Ectodermal cell (in vitro differentiated cells): ENCODE measurements around the gene CDK5RAP2.

ENCODE experiments used
- H3K27ac ChIP-seq: 2 replicates; pipeline ENCODE4 v1.7.0; 2013; ENCODE audit warnings: mild to moderate bottlenecking, low read depth, low read length; ENCODE audit not compliant: insufficient read depth, poor library complexity, severe bottlenecking
- H3K27me3 ChIP-seq: 2 replicates; pipeline ENCODE4 v1.7.0; 2013; ENCODE audit warnings: mild to moderate bottlenecking, low read length; ENCODE audit not compliant: insufficient read depth, control insufficient read depth, poor library complexity, severe bottlenecking
- H3K36me3 ChIP-seq: one replicate; pipeline ENCODE4 v1.7.0; 2013; ENCODE audit warnings: low read length; ENCODE audit not compliant: control insufficient read depth, insufficient read depth
- H3K4me1 ChIP-seq: one replicate; pipeline ENCODE4 v1.7.0; 2013; ENCODE audit warnings: low read length; ENCODE audit not compliant: control insufficient read depth, insufficient read depth
- H3K4me3 ChIP-seq: 2 replicates; pipeline ENCODE4 v1.7.0; 2013; ENCODE audit warnings: low read depth, low read length, control low read depth; ENCODE audit not compliant: insufficient read depth
- H3K9me3 ChIP-seq: 2 replicates; pipeline ENCODE4 v1.7.0; 2013; ENCODE audit warnings: mild to moderate bottlenecking, low read length, moderate library complexity; ENCODE audit not compliant: control insufficient read depth
- WGBS, 2 experiments: methylation state at CpG; one replicate each; pipeline ENCODE4 v1.1.7; 2013; ENCODE audit warnings: missing lambda C conversion rate in 2 of 2; 5-methylcytosine and 5-hydroxymethylcytosine counted together

Gene CDK5RAP2

DNA sequence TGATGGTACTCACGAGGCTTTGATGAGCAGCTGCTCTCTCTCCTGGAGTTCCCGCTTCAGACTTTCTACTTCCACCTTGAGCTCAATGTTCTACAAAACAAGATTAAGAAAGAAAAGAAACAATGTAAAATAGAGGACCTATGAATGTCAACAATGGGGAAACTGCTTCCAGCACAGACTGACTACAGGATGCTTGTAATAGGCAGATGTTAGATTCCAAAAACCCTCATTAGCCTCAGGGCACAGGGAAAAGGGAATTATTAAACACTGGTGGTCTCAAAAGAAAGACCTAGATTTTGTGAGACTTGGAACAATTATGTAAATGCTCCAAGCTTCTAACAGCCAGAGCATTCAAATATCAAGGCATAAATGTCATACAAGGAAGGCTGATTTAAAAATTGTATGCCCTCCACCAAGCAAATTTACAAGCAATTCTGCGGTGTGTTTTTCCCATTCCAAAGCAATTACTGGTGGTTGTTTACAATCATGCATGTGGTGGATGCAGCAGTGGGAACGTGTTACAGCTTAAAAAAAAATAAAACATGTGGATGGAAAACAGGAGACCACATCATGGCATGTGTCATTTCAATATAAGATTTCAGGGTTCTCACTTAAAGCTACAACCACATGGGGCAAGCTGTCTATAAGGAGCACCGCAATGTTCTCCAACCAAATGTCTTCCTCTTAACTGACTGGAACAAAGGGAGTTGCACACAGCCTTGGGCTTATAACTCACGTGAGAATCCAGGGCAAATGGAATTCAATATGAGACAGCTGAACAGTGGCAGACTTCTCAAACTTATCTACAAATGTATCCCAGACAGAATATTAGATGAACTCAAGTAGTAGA is 34.0 kb downstream of the CDK5RAP2 start:
- H3K27me3 ChIP-seq: no peaks in the 10 kb centered on the region
- H3K27ac ChIP-seq: no peak overlapping the region
- H3K4me1 ChIP-seq: no peaks in the 10 kb centered on the region
- no peaks in the 10 kb centered on the region for H3K9me3 ChIP-seq
- 96 to 97% methylated on average over 5 to 6 of the region's 6 CpGs for WGBS, 2 experiments
- peaks cover 20% of the 10 kb centered on the region for H3K36me3 ChIP-seq
- no peak overlapping the region for H3K4me3 ChIP-seq

DNA sequence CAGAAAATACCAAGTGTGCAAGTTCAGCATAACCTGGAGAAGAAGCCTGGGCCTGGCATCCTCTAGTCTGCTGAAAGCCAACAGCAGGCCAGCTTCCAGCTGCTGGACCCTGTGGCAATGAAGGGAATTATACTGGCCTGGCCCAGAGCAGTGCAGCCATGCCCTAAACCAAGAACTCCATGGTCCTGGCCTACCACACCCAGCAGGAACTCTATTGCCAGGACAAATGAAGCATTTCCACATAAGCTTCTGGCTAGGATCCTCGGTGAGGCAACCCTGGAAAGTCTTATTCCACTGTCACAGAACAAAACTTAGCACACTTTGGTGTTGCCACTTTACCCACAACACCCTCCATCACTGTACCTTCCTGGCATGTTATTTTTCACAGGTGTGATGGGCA is 35.5 kb downstream of the CDK5RAP2 start:
- Histone ChIP-seq H3K4me1 (no peaks in the 10 kb centered on the region), H3K4me3 (no peak overlapping the region), H3K36me3 (peaks cover 22% of the 10 kb centered on the region), H3K27me3 (no peaks in the 10 kb centered on the region), H3K27ac (no peak overlapping the region), H3K9me3 (no peaks in the 10 kb centered on the region)
- WGBS, 2 experiments: 92 to 100% methylated on average over 1 of the region's 1 CpG

GRCh38 chr9:120542701-120543490 is 37.1 kb downstream of the CDK5RAP2 start:
- peaks cover 32% of the 10 kb centered on the region for H3K36me3 ChIP-seq
- H3K4me1 ChIP-seq: no peaks in the 10 kb centered on the region
- WGBS, 2 experiments: 96% methylated on average over 7 of the region's 7 CpGs
- H3K27ac ChIP-seq: no peak overlapping the region
- H3K9me3 ChIP-seq: no peaks in the 10 kb centered on the region
- H3K27me3 ChIP-seq: no peaks in the 10 kb centered on the region
- H3K4me3 ChIP-seq: no peak overlapping the region

GRCh38 chr9:120541921-120542320 is 38.0 kb downstream of the CDK5RAP2 start:
- no peaks in the 10 kb centered on the region for H3K27me3 ChIP-seq
- H3K4me3 ChIP-seq: no peak overlapping the region
- H3K36me3 ChIP-seq: peaks cover 28% of the 10 kb centered on the region
- H3K27ac ChIP-seq: no peak overlapping the region
- H3K9me3 ChIP-seq: no peaks in the 10 kb centered on the region
- H3K4me1 ChIP-seq: no peaks in the 10 kb centered on the region
- WGBS, 2 experiments: 81 to 92% methylated on average over 1 of the region's 2 CpGs

- Histone ChIP-seq H3K4me1 (no peaks in the 10 kb centered on the region), H3K4me3 (no peak overlapping the region), H3K9me3 (no peaks in the 10 kb centered on the region), H3K27me3 (no peaks in the 10 kb centered on the region), H3K27ac (no peak overlapping the region), H3K36me3 (peaks cover 35% of the 10 kb centered on the region)
- 95 to 98% methylated on average over 9 of the region's 9 CpGs for WGBS, 2 experiments
Measured at GRCh38 chr9:120539951-120540350, 40.0 kb downstream of the CDK5RAP2 start.

DNA sequence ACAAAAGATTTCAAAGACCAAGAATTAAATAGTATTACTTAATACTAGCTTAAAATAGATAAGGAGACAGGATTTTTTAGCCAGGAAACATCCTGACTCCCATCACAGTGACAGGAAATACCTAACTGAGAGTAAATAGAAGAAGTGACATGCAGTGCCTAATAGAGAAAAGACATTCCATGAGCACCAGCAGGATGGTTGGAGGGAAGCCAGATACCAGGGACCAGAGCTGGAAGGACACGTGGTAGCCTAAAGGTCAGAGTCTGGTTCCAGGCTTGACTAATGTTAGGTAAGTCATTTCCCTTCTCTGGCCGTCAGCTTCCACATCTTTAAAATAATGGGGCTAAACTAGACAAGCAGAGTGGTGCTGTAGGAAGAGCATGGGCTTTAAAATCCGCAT is 41.6 kb downstream of the CDK5RAP2 start:
- Histone ChIP-seq H3K36me3 (peaks cover 34% of the 10 kb centered on the region), H3K27ac (no peak overlapping the region), H3K4me3 (no peak overlapping the region), H3K4me1 (no peaks in the 10 kb centered on the region), H3K9me3 (no peaks in the 10 kb centered on the region), H3K27me3 (no peaks in the 10 kb centered on the region)
- WGBS, 2 experiments: 96 to 99% methylated on average over 3 of the region's 3 CpGs

GRCh38 chr9:120536949-120537640 is 42.9 kb downstream of the CDK5RAP2 start:
- no peak overlapping the region for H3K27ac ChIP-seq
- H3K9me3 ChIP-seq: no peaks in the 10 kb centered on the region
- H3K4me1 ChIP-seq: no peaks in the 10 kb centered on the region
- 95 to 98% methylated on average over 5 of the region's 5 CpGs for WGBS, 2 experiments
- H3K36me3 ChIP-seq: peaks cover 33% of the 10 kb centered on the region
- H3K4me3 ChIP-seq: no peak overlapping the region
- no peaks in the 10 kb centered on the region for H3K27me3 ChIP-seq

DNA sequence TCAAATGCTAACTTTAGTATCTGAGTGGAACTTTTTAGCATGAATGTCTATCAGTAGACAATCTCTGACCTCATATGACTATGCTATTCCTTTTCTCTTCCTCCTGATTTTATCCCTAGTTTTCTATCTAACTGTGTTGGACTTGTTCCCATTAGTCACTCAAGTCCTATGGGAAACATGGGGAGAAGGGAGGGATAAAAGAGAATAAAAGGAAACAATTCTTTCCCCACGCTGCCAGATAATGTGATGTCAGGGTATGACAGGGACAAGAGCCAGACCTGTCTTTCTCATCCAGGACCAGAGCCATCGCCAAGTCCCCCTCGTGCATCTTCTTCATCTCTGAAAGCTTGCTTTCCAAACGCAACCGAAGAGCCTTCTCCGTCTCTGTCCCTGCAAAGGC is 43.9 kb downstream of the CDK5RAP2 start:
- Histone ChIP-seq H3K27me3 (no peaks in the 10 kb centered on the region), H3K4me1 (no peaks in the 10 kb centered on the region), H3K27ac (no peak overlapping the region), H3K4me3 (no peak overlapping the region), H3K36me3 (peaks cover 33% of the 10 kb centered on the region), H3K9me3 (no peaks in the 10 kb centered on the region)
- WGBS, 2 experiments: 95 to 97% methylated on average over 6 of the region's 6 CpGs

- Histone ChIP-seq H3K4me3 (no peak overlapping the region), H3K36me3 (peaks cover 33% of the 10 kb centered on the region), H3K4me1 (peaks cover 2% of the 10 kb centered on the region), H3K27ac (no peak overlapping the region), H3K27me3 (no peaks in the 10 kb centered on the region), H3K9me3 (no peaks in the 10 kb centered on the region)
- WGBS, 2 experiments: 75 to 79% methylated on average over 2 of the region's 2 CpGs
Measured at GRCh38 chr9:120534266-120534665, 45.7 kb downstream of the CDK5RAP2 start.

- H3K36me3 ChIP-seq: peaks cover 27% of the 10 kb centered on the region
- H3K4me1 ChIP-seq: peaks cover 7% of the 10 kb centered on the region
- H3K27me3 ChIP-seq: no peaks in the 10 kb centered on the region
- H3K4me3 ChIP-seq: no peak overlapping the region
- H3K27ac ChIP-seq: no peak overlapping the region
- 86 to 93% methylated on average over 10 of the region's 10 CpGs for WGBS, 2 experiments
- H3K9me3 ChIP-seq: no peaks in the 10 kb centered on the region
Measured at GRCh38 chr9:120532891-120533290, 47.1 kb downstream of the CDK5RAP2 start.
